Midbrain (tissue), 1 donor: ENCODE measurements around the gene IKBKG.
"Not testable (repeated sequence)": the region's sequence is repeated elsewhere in the genome, so short reads cannot be mapped to it uniquely, and the experiment has no call there.

Experiments
- DNase-seq: peaks from one replicate; lab custom pipeline; 2025; lab: John Stamatoyannopoulos, UW

Gene IKBKG

GRCh38 chrX:154526901-154527675 lies 20.3 kb upstream of the IKBKG start:
- peak; percentile 65 for DNase-seq

GRCh38 chrX:154529206-154529612 lies 18.2 kb upstream of the IKBKG start:
- no peak for DNase-seq

- no peak for DNase-seq
These were observed 17.1 kb upstream of the IKBKG start for GRCh38 chrX:154530286-154530685.

GRCh38 chrX:154531626-154532025 lies 15.8 kb upstream of the IKBKG start:
- no peak for DNase-seq

GRCh38 chrX:154532690-154533089 lies 14.7 kb upstream of the IKBKG start:
- no peak for DNase-seq

GRCh38 chrX:154534526-154535322 lies 12.7 kb upstream of the IKBKG start:
- DNase-seq, result peak; percentile 89

- DNase-seq, result no peak
These were observed 11.5 kb upstream of the IKBKG start for GRCh38 chrX:154535892-154536291.

GRCh38 chrX:154539077-154539476 lies 8.3 kb upstream of the IKBKG start:
- no peak for DNase-seq

- not testable (repeated sequence) for DNase-seq
These were observed 7.1 kb upstream of the IKBKG start for GRCh38 chrX:154540365-154540764.

- DNase-seq, result no peak
These were observed 6.4 kb upstream of the IKBKG start for GRCh38 chrX:154540897-154541535.

GRCh38 chrX:154541589-154541895 lies 5.9 kb upstream of the IKBKG start:
- no peak for DNase-seq

- peak; percentile 22 for DNase-seq
These were observed 5.3 kb upstream of the IKBKG start for GRCh38 chrX:154541896-154542722.

- no peak for DNase-seq
These were observed 4.5 kb upstream of the IKBKG start for GRCh38 chrX:154542723-154543424.

GRCh38 chrX:154545673-154546274 lies 1.6 kb upstream of the IKBKG start:
- DNase-seq, result no peak

- peak; percentile 67 for DNase-seq
These were observed 821 bp upstream of the IKBKG start, which contains the start of gene G6PD for GRCh38 chrX:154546354-154547244. Gene G6PD (minus strand): TSS chrX:154546846. CDS start chrX:154546155, 691 bp downstream.

GRCh38 chrX:154548028-154548316 lies 552 bp downstream of the IKBKG start:
- DNase-seq, result no peak

- DNase-seq, result no peak
These were observed 2.3 kb downstream of the IKBKG start for GRCh38 chrX:154549766-154550165.

GRCh38 chrX:154552112-154552806 lies 4.8 kb downstream of the IKBKG start:
- DNase-seq, result not testable (repeated sequence)

- DNase-seq, result not testable (repeated sequence)
These were observed 10.8 kb downstream of the IKBKG start for GRCh38 chrX:154558060-154558690.
